Measurements from ENCODE around the gene ARHGAP42. TPM values are rescaled to one million over a fixed set of nuclear protein-coding genes. Genes with fewer than 3 reads are reported as not detected.

The ARHGAP42 gene
- total and polyA plus RNA-seq, 12 donors: 2.5 to 25.0 (median 11.5) TPM

DNA sequence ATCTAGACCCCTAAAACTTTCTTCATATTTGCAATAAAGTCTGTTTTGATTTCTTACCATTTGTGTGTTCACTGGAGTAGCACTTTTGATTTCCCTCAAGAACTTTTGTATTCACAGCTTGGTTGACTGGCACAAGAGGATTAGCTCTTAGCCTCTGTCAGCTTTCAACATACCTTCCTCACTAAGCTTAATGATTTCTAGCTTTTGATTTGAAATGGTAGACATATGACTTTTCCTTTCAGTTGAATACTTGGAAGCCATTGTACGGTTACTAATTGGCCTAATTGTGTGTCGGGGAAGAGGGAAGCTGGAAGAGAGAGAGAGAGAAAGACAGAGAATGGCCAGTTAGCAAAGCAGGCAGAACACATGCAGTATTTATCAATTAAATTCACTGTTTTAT, 180.5 kb downstream of the ARHGAP42 start:
- no peak for DNase-seq
- intact Hi-C loops (cut with DNase I): no loop called here
- Histone ChIP-seq H3K4me3 (no peak overlapping the region), H3K9me3 (replicated peaks in 1 of 3) (no peaks in the 10 kb centered on the region), H3K4me1 (replicated peaks in 1 of 2) (no peaks in the 10 kb centered on the region), H3K36me3 (replicated peaks in 1 of 2) (no peaks in the 10 kb centered on the region), H3K27me3 (no peaks in the 10 kb centered on the region), H3K27ac (no peak overlapping the region)
- TF ChIP-seq POLR2A (IDR thresholded peaks at IDR 0.05): no peak
- TF ChIP-seq, protein P1, sequence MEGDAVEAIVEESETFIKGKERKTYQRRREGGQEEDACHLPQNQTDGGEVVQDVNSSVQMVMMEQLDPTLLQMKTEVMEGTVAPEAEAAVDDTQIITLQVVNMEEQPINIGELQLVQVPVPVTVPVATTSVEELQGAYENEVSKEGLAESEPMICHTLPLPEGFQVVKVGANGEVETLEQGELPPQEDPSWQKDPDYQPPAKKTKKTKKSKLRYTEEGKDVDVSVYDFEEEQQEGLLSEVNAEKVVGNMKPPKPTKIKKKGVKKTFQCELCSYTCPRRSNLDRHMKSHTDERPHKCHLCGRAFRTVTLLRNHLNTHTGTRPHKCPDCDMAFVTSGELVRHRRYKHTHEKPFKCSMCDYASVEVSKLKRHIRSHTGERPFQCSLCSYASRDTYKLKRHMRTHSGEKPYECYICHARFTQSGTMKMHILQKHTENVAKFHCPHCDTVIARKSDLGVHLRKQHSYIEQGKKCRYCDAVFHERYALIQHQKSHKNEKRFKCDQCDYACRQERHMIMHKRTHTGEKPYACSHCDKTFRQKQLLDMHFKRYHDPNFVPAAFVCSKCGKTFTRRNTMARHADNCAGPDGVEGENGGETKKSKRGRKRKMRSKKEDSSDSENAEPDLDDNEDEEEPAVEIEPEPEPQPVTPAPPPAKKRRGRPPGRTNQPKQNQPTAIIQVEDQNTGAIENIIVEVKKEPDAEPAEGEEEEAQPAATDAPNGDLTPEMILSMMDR (IDR thresholded peaks at IDR 0.05): no peak
- 89 to 97% (median 94%) methylated on average over 2 of the region's 2 CpGs for WGBS, 4 donors

DNA sequence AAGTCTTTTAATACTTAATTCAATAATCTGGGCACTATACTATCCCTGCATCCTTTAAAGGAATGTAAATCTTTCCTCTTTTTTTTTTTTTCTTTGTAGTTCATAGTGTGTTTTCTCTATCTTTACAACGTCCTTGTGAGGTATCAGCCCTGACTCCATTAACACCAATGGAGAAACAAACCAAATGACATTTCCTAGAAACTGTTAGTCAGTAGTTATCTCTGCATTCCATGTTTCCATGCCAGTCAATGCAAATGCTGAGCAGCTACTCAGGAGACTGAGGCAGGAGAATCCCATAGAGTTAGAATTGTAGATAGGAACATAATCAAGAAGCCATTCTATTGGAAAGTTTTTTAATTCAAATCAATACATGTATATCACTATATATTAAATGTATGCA, 182.2 kb downstream of the ARHGAP42 start:
- no peak overlapping the region for H3K4me3 ChIP-seq
- no peaks in the 10 kb centered on the region for H3K36me3 ChIP-seq (replicated peaks in 1 of 2)
- DNase-seq: no peak
- H3K27me3 ChIP-seq: no peaks in the 10 kb centered on the region
- intact Hi-C loops (cut with DNase I): no loop called here
- H3K27ac ChIP-seq: no peak overlapping the region
- no peaks in the 10 kb centered on the region for H3K9me3 ChIP-seq (replicated peaks in 1 of 3)
- TF ChIP-seq, protein P1 (IDR thresholded peaks at IDR 0.05): no peak
- no peak for TF ChIP-seq POLR2A (IDR thresholded peaks at IDR 0.05)
- no peaks in the 10 kb centered on the region for H3K4me1 ChIP-seq (replicated peaks in 1 of 2)
- WGBS, 4 donors: 67 to 93% (median 73%) methylated on average over 1 of the region's 1 CpG

DNA sequence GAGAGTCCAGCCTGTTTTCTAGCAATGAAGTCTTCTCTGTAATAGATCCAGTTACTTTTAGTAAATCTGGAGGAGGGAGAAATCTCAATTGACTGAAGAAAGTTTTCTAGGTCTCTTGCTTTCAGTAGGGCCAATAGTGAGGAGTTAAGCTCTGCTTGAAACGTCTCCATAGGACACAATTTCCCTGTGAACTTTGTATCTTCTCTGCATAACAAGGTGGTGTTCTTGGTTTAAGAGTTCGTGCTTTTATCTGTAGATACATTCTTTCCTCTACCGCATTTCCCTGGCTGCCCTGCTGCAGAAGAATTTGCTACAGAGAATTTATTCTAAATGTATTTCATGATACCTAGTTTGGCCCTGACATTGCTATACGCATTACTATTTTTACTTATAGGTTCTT, 183.1 kb downstream of the ARHGAP42 start:
- intact Hi-C loops (cut with DNase I): no loop called here
- Histone ChIP-seq H3K4me3 (no peak overlapping the region), H3K36me3 (replicated peaks in 1 of 2) (no peaks in the 10 kb centered on the region), H3K9me3 (replicated peaks in 1 of 3) (no peaks in the 10 kb centered on the region), H3K27ac (no peak overlapping the region), H3K4me1 (replicated peaks in 1 of 2) (no peaks in the 10 kb centered on the region), H3K27me3 (no peaks in the 10 kb centered on the region)
- TF ChIP-seq, protein P1 (IDR thresholded peaks at IDR 0.05): no peak
- no peak for TF ChIP-seq POLR2A (IDR thresholded peaks at IDR 0.05)
- no peak for DNase-seq
- WGBS, 4 donors: 85 to 92% (median 90%) methylated on average over 4 of the region's 4 CpGs

DNA sequence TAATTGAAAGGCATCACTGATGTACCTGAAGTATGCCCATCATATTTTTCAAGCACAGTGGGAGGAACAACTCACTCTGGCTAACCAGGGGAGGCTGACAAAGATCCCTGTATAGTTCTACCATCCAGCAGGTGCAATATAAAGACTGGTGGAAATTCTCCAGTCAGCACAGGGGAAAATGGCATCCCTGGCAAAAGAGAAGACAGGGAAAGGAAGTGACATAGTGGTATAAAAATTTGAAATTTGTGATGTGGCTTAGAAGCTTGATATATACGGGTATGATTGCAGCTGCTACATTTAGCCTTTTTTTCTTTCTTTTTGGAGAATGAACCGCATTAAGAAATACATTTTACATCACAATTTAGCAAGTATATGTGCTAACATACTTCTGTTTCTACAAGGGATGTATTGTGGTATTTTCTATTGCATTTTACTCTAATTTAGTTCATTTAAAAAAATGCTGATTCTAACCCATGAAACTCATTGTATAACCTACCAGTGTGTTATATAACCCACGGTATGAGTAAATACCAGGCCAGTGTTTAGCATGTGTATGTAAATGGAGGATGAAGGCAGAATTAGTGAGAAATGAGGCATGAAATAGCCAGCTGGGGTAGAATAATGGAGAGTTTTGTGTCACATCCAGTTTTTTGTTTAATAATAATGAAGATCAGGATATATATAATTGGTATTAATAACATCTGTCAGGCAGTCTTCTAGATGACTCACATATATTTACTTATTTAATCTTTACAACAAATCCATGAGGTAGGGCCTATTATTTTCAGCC, 186.1 kb downstream of the ARHGAP42 start:
- DNase-seq: no peak
- Histone ChIP-seq H3K36me3 (replicated peaks in 1 of 2) (no peaks in the 10 kb centered on the region), H3K4me1 (replicated peaks in 1 of 2) (no peaks in the 10 kb centered on the region), H3K27ac (no peak overlapping the region), H3K4me3 (no peak overlapping the region), H3K9me3 (replicated peaks in 1 of 3) (no peaks in the 10 kb centered on the region), H3K27me3 (no peaks in the 10 kb centered on the region)
- intact Hi-C loops (cut with DNase I): no loop called here
- TF ChIP-seq POLR2A (IDR thresholded peaks at IDR 0.05): no peak
- TF ChIP-seq, protein P1 (IDR thresholded peaks at IDR 0.05): no peak
- 84 to 94% (median 92%) methylated on average over 3 of the region's 3 CpGs for WGBS, 4 donors

All from adrenal gland (tissue), 12 donors.